Endothelial cell of umbilical vein (primary cell): ENCODE measurements around the gene FAM110C. TPM values are rescaled to one million over a fixed set of nuclear protein-coding genes. Genes with fewer than 3 reads are reported as not detected.

ENCODE experiments used
- BruUV-seq: library from RNA; stranded (reverse); fragments of 400-500 nt; replicated peaks from 2 replicates; lab custom pipeline; 2021; lab: Mats Ljungman, UMichigan
- CTCF ChIA-PET: fragments of 300-600, 350-600 bp; sonication (Branson Sonifier 250); formaldehyde crosslinking; loops from one replicate; lab custom pipeline; 2021; ENCODE audit warnings: antibody characterized with exemption, inconsistent platforms; lab: Charles Lee
- POLR2A ChIA-PET: fragments of 300-600, 350-600 bp; sonication (Branson Sonifier 250); formaldehyde crosslinking; loops from one replicate; lab custom pipeline; 2021; ENCODE audit warnings: antibody characterized with exemption, inconsistent platforms; lab: Charles Lee
- DNase-seq: peaks from one replicate; pipeline ENCODE4 v3.0.0-alpha.2; 2011; ENCODE audit warnings: low read depth, low spot score
- FAIRE-seq: peaks from 2 replicates; lab custom pipeline; 2011; peaks lifted over from hg19 to GRCh38; lab: Jason Lieb, UNC
- H2AFZ ChIP-seq: 2 replicates; pipeline ENCODE4 v1.6.0; 2012; ENCODE audit warnings: low read depth, low read length, control low read depth, inconsistent platforms
- H3K27ac ChIP-seq: 2 replicates; pipeline ENCODE4 v1.5.1; 2011; ENCODE audit warnings: low read depth, mild to moderate bottlenecking, control low read depth, low read length, moderate library complexity; ENCODE audit not compliant: insufficient read depth
- H3K27me3 ChIP-seq, 2 experiments: 2 replicates each; pipeline versions ENCODE4 v1.6.0 to v1.6.1; 2011; ENCODE audit warnings: low read length in 2 of 2, mixed read lengths in 1 of 2; ENCODE audit not compliant: control insufficient read depth in 2 of 2, insufficient read depth in 2 of 2
- H3K36me3 ChIP-seq, 2 experiments: 2 replicates in 1 of 2; 3 replicates in 1 of 2; pipeline ENCODE4 v1.5.1; 2011; ENCODE audit warnings: low read length in 2 of 2, mild to moderate bottlenecking in 1 of 2, moderate library complexity in 1 of 2; ENCODE audit not compliant: control insufficient read depth in 2 of 2, insufficient read depth in 2 of 2; ENCODE audit errors: extremely low read depth in 1 of 2
- H3K4me1 ChIP-seq: 3 replicates; pipeline ENCODE4 v1.5.1; 2011; ENCODE audit warnings: mild to moderate bottlenecking, low read length; ENCODE audit not compliant: control insufficient read depth, insufficient read depth; ENCODE audit errors: extremely low read depth
- H3K4me2 ChIP-seq: 2 replicates; pipeline ENCODE4 v1.6.1; 2011; ENCODE audit warnings: low read length, control low read depth, mixed read lengths; ENCODE audit not compliant: insufficient read depth
- H3K4me3 ChIP-seq, 3 experiments: fragments of 200-600 bp in 1 of 3; sonication (generic), shearing (Covaris generic) in 1 of 3; replicated peaks in 1 of 3; 2 replicates each; pipeline ENCODE4 v1.5.1; 2011 to 2016; ENCODE audit warnings: control low read depth in 3 of 3, low read length in 3 of 3, mild to moderate bottlenecking in 2 of 3, inconsistent platforms in 1 of 3, low read depth in 1 of 3, moderate library complexity in 1 of 3; ENCODE audit not compliant: insufficient read depth in 1 of 3
- H3K79me2 ChIP-seq: 2 replicates; pipeline ENCODE4 v1.6.0; 2012; ENCODE audit warnings: low read length, inconsistent platforms; ENCODE audit not compliant: control insufficient read depth, insufficient read depth
- H3K9ac ChIP-seq: replicated peaks from 2 replicates; pipeline ENCODE3; 2011; ENCODE audit warnings: low read length, control low read depth; ENCODE audit not compliant: insufficient read depth; ENCODE audit errors: extremely low read depth
- H3K9me1 ChIP-seq: replicated peaks from 3 replicates; pipeline ENCODE4 v1.6.0; 2011; ENCODE audit warnings: mild to moderate bottlenecking, low read length; ENCODE audit not compliant: control insufficient read depth, insufficient read depth; ENCODE audit errors: extremely low read depth
- H3K9me3 ChIP-seq: replicated peaks from 2 replicates; pipeline ENCODE4 v1.5.1; 2012; ENCODE audit warnings: low read length, inconsistent platforms; ENCODE audit not compliant: control insufficient read depth, insufficient read depth
- H4K20me1 ChIP-seq: replicated peaks from 2 replicates; pipeline ENCODE3; 2011; ENCODE audit warnings: mild to moderate bottlenecking, low read length; ENCODE audit not compliant: control insufficient read depth, insufficient read depth; ENCODE audit errors: extremely low read depth
- EZH2 ChIP-seq: IDR thresholded peaks from 2 replicates; pipeline ENCODE4 v1.6.1; 2012; ENCODE audit warnings: borderline replicate concordance, low read depth, mild to moderate bottlenecking, moderate library complexity, low read length, inconsistent platforms; ENCODE audit not compliant: severe bottlenecking
- FOS ChIP-seq: IDR thresholded peaks from 2 replicates; pipeline ENCODE4 v1.6.1; 2011; ENCODE audit warnings: mild to moderate bottlenecking, low read length, moderate library complexity, borderline replicate concordance; ENCODE audit not compliant: insufficient read depth
- GATA2 ChIP-seq: IDR thresholded peaks from 2 replicates; pipeline ENCODE4 v1.7.0; 2011; ENCODE audit warnings: low read depth, mild to moderate bottlenecking, moderate library complexity, mixed read lengths, low read length; ENCODE audit not compliant: insufficient read length, insufficient read depth
- JUN ChIP-seq: IDR thresholded peaks from 2 replicates; pipeline ENCODE4 v1.6.1; 2011; ENCODE audit warnings: borderline replicate concordance, low read depth; ENCODE audit not compliant: insufficient read length, insufficient read depth
- MYC ChIP-seq: IDR thresholded peaks from one replicate; pipeline ENCODE4 v1.6.1; 2011; ENCODE audit warnings: mild to moderate bottlenecking, low read depth, low read length
- POLR2A ChIP-seq: IDR thresholded peaks from 2 replicates; pipeline ENCODE4 v1.6.1; 2012; ENCODE audit warnings: low read depth, mild to moderate bottlenecking, control low read depth, low read length
- POLR2AphosphoS5 ChIP-seq: IDR thresholded peaks from 2 replicates; pipeline ENCODE4 v1.6.1; 2012; ENCODE audit warnings: low read depth, mild to moderate bottlenecking, control low read depth, low read length, moderate library complexity; ENCODE audit not compliant: insufficient read depth
- dilution Hi-C: fragments of 300-500 bp; cut with MboI; formaldehyde crosslinking; loops from one replicate; pipeline ENCODE4 v1.15.0; 2019; ENCODE audit warnings: low sequenced_read_pairs; ENCODE audit not compliant: extremely low pct_ligation_motif_present
- intact Hi-C: fragments of 100-400 bp; cut with micrococcal nuclease; formaldehyde crosslinking; loops from one replicate; pipeline ENCODE4 v1.10.0; 2022
- polyA plus RNA-seq, 4 experiments: library from polyadenylated mRNA; depleted of rRNA in 3 of 4; stranded (reverse) in 3 of 4; unstranded in 1 of 4; fragments of >200 nt; gene quantifications; 2 replicates each; pipeline versions ENCODE4 v1.2.1 to v1.2.3, GENCODE V29; 2011 to 2012; ENCODE audit warnings: missing spikeins in 1 of 4
- total RNA-seq: library from RNA; stranded (reverse); gene quantifications from 2 replicates; pipeline ENCODE4 v1.2.3, GENCODE V29; 2021
- TF ChIP-seq, protein P1 (sequence below): IDR thresholded peaks from 2 replicates; pipeline ENCODE4 v1.6.1; 2011; ENCODE audit not compliant: insufficient read depth, insufficient read length
- TF ChIP-seq, protein P2 (sequence below), 2 donors: IDR thresholded peaks; 1 replicate in 1 of 2; 2 replicates in 1 of 2; pipeline ENCODE4 v1.5.1; 2011; ENCODE audit warnings: low read length in 2 of 2, mild to moderate bottlenecking in 2 of 2, moderate library complexity in 2 of 2, control low read depth in 1 of 2, inconsistent platforms in 1 of 2, low read depth in 1 of 2; ENCODE audit not compliant: insufficient read depth in 1 of 2; ENCODE audit errors: extremely low read depth in 1 of 2

The FAM110C gene
- total and polyA plus RNA-seq, 2 donors (not counting 3 experiments of a cell fraction or from before 2014, with no cell fraction given), result not detected

DNA sequence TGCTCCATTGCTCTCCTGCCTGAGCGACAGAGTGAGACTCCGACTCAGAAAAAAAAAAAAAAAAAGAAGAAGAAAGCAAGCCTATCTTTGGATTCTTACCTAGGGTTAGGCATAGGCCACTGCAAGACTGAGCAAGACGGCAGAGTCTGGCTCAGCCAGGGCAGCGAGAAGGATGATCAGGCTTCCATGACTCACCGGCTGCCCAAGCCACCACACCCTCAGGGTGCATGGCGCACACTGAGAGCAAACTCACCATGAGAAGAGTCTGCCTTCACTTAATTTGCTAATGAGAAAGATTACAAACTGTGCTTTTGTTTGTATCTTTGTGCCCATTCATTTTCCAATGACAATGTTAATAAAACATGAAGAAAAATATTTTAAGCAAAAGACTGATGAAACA lies 8.2 kb downstream of the FAM110C start:
- Histone ChIP-seq H3K79me2 (no peaks in the 10 kb centered on the region), H3K36me3 (no peaks in the 10 kb centered on the region), H2AFZ (no peak overlapping the region), H3K4me1 (no peaks in the 10 kb centered on the region), H3K9ac (no peak overlapping the region), H4K20me1 (no peaks in the 10 kb centered on the region), H3K9me3 (no peaks in the 10 kb centered on the region), H3K9me1 (no peaks in the 10 kb centered on the region), H3K27me3 (no peaks in the 10 kb centered on the region), H3K27ac (no peak overlapping the region), H3K4me2 (no peak overlapping the region), H3K4me3 (no peak overlapping the region)
- dilution Hi-C loops (no loop called here), intact Hi-C loops (no loop called here)
- TF ChIP-seq, protein P1, sequence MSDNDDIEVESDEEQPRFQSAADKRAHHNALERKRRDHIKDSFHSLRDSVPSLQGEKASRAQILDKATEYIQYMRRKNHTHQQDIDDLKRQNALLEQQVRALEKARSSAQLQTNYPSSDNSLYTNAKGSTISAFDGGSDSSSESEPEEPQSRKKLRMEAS, result no peak
- TF ChIP-seq FOS (no peak), EZH2 (no peak), MYC (no peak), POLR2A (no peak), POLR2AphosphoS5 (no peak), JUN (no peak), GATA2 (no peak)
- TF ChIP-seq, protein P2, sequence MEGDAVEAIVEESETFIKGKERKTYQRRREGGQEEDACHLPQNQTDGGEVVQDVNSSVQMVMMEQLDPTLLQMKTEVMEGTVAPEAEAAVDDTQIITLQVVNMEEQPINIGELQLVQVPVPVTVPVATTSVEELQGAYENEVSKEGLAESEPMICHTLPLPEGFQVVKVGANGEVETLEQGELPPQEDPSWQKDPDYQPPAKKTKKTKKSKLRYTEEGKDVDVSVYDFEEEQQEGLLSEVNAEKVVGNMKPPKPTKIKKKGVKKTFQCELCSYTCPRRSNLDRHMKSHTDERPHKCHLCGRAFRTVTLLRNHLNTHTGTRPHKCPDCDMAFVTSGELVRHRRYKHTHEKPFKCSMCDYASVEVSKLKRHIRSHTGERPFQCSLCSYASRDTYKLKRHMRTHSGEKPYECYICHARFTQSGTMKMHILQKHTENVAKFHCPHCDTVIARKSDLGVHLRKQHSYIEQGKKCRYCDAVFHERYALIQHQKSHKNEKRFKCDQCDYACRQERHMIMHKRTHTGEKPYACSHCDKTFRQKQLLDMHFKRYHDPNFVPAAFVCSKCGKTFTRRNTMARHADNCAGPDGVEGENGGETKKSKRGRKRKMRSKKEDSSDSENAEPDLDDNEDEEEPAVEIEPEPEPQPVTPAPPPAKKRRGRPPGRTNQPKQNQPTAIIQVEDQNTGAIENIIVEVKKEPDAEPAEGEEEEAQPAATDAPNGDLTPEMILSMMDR (IDR thresholded peaks at IDR 0.05; ENCODE audit: extremely low read depth in 1 of 2, insufficient read depth in 1 of 2, low read depth in 1 of 2, low read length in 2 of 2), result no peak
- FAIRE-seq (no peak), DNase-seq (no peak)
- ChIA-PET CTCF (no interaction called here), POLR2A (no interaction called here)
- BruUV-seq, result no TSS peak
